Suprapubic skin (tissue), 3 donors: Measurements from ENCODE around the gene SPNS3.

Source experiments
- EP300 ChIP-seq: sonication (generic); formaldehyde crosslinking; IDR thresholded peaks from one replicate; pipeline ENCODE4 v1.6.1; 2017; ENCODE audit warnings: antibody characterized with exemption
- TF ChIP-seq, protein P1 (sequence below), 2 donors: fragments of 200-600 bp in 1 of 2; fragments of 450-650 bp in 1 of 2; sonication (generic) in 1 of 2; IDR thresholded peaks; one replicate each; pipeline ENCODE4 v1.5.1; 2016 to 2019; ENCODE audit warnings: antibody characterized with exemption in 2 of 2, mild to moderate bottlenecking in 1 of 2, moderate library complexity in 1 of 2

DNA sequence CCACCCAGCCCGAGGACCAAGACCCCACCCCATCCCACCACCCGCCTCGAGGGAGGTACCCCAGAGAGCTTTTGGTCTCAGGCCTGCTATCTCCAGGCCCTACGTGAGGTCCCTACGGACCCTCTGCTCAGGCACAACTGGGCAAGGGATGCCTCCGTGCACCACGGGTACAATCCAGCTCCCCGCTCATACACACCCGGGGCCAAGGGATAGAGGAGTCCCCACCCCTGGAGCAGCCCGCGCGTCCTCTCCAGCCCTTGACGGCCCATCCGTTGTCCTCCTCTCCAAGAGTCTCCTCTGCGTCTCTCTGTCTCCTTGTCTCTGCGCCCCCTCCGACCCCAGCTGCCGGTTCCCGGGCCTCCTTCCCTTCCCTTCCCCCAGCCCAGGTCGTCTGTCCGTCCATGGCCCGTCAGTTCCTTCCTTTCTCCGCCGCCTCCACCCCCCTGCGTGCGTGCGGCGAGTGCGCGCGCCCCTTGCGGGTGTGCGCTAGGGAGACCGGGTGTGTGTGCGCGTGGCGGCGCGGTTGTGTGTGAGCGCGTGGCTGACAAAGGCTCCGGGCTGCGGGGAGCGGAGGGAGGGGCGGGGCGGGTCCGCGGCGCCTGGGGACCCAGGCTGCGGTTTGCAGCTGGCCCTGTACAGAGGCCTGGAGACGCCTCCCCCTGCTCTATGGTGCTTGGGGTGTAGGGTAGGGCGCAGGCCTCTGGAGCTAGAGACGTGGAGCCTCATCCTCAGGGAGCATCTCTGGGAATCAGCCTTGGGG lies 65.9 kb downstream of the SPNS3 start:
- TF ChIP-seq, protein P1, sequence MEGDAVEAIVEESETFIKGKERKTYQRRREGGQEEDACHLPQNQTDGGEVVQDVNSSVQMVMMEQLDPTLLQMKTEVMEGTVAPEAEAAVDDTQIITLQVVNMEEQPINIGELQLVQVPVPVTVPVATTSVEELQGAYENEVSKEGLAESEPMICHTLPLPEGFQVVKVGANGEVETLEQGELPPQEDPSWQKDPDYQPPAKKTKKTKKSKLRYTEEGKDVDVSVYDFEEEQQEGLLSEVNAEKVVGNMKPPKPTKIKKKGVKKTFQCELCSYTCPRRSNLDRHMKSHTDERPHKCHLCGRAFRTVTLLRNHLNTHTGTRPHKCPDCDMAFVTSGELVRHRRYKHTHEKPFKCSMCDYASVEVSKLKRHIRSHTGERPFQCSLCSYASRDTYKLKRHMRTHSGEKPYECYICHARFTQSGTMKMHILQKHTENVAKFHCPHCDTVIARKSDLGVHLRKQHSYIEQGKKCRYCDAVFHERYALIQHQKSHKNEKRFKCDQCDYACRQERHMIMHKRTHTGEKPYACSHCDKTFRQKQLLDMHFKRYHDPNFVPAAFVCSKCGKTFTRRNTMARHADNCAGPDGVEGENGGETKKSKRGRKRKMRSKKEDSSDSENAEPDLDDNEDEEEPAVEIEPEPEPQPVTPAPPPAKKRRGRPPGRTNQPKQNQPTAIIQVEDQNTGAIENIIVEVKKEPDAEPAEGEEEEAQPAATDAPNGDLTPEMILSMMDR (IDR thresholded peaks at IDR 0.05) = no peak
- TF ChIP-seq EP300 = no peak
